ENCODE data around the gene DAND5. TPM values are rescaled to one million over a fixed set of nuclear protein-coding genes. Genes with fewer than 3 reads are reported as not detected.

DAND5 gene
- total and polyA plus RNA-seq, 2 of the 13 experiments (the other 11 are each of a cell fraction or from before 2014, with no cell fraction given) = 0.04 TPM; not detected in 1

GRCh38 chr19:13011653-13012389 lies 42.4 kb downstream of the DAND5 start (continued):
- no peak for TF ChIP-seq RAD21 (CRISPR knock-in tag; IDR thresholded peaks at IDR 0.05)
- peak; percentile 82 for TF ChIP-seq AGO2 (optimal IDR thresholded peaks at IDR 0.05; ENCODE audit: low read depth, low read length)
- no peak for TF ChIP-seq ZSCAN5A (CRISPR knock-in tag; IDR thresholded peaks at IDR 0.05; ENCODE audit: borderline replicate concordance)

- no peak overlapping the region for H3K4me3 ChIP-seq (replicated peaks in 1 of 3; ENCODE audit: insufficient read depth in 1 of 3, low read depth in 2 of 3, low read length in 3 of 3)
- 92% methylated on average over 13 of the region's 23 CpGs for WGBS (ENCODE audit: low lambda C conversion rate)
- BruUV-seq (replicated peaks) = no TSS peak
Observed at GRCh38 chr19:13012390-13012689, 43.0 kb downstream of the DAND5 start.

More at GRCh38 chr19:13012390-13012689, 43.0 kb downstream of the DAND5 start:
- ChIA-PET CTCF (ENCODE audit: low intra/inter-chr PET ratio, low total read pairs) (no interaction called here), POLR2A (no interaction called here)
- H2AFZ ChIP-seq (ENCODE audit: low read length) = no peak overlapping the region
- no peaks in the 10 kb centered on the region for H3K27me3 ChIP-seq (ENCODE audit: control insufficient read depth in 1 of 2, insufficient read depth in 2 of 2, low read length in 2 of 2)
- peaks cover 31% of the 10 kb centered on the region for H3K4me1 ChIP-seq (ENCODE audit: insufficient read depth, low read length)
- DNase-seq (ENCODE audit: low spot score) (no peak), FAIRE-seq (no peak), ATAC-seq (no peak)
- peak overlapping the region; percentile 73 for H3K27ac ChIP-seq (ENCODE audit: extremely low read length, insufficient read depth, low read length)
- no peaks in the 10 kb centered on the region for H3K9me3 ChIP-seq (ENCODE audit: low read length)
- intact Hi-C loops (cut with micrococcal nuclease; ENCODE audit: unreplicated experiment) = no loop called here
- H3K9ac ChIP-seq (ENCODE audit: insufficient read depth, low read depth, low read length) = no peak overlapping the region
- in situ Hi-C loops (cut with HindIII; ENCODE audit: extremely low pct_ligation_motif_present, low pct_unique_long_range_greater_than_20kb) = no loop called here
- peaks cover 26% of the 10 kb centered on the region for H3K79me2 ChIP-seq (ENCODE audit: insufficient read depth, low read length)
- TF ChIP-seq ZBTB7A (CRISPR knock-in tag; IDR thresholded peaks at IDR 0.05) = 0 out of 2 replicates have a peak, but pooled peaks have one; percentile 36
- no peak for TF ChIP-seq ELK4 (CRISPR knock-in tag; IDR thresholded peaks at IDR 0.05; ENCODE audit: borderline replicate concordance)
- peaks cover 2 to 4% of the 10 kb centered on the region in 2 experiments; a peak in 2 of 5 replicates for H3K36me3 ChIP-seq (replicated peaks in 1 of 2; ENCODE audit: control insufficient read depth in 1 of 2, insufficient read depth in 2 of 2, low read length in 2 of 2)
- H3K4me2 ChIP-seq (ENCODE audit: low read depth, low read length) = no peak overlapping the region
- no peaks in the 10 kb centered on the region for H4K20me1 ChIP-seq (ENCODE audit: insufficient read depth, low read length)

All from HepG2 (cell line).